A549 (cell line): ENCODE results near the gene ALDH16A1.

ENCODE experiments used
- EHMT2 ChIP-seq: fragments of 200-600 bp; sonication (generic); IDR thresholded peaks from 2 replicates; pipeline ENCODE4 v1.6.1; 2016; ENCODE audit warnings: antibody characterized with exemption, low read depth, mild to moderate bottlenecking, moderate library complexity
- EP300 ChIP-seq, 2 experiments: fragments of >200 bp; sonication (Bioruptor Twin); formaldehyde crosslinking; IDR thresholded peaks; 2 replicates in 1 of 2; 3 replicates in 1 of 2; pipeline ENCODE4 v1.6.1; 2016 to 2017
- HOXA7 ChIP-seq: fragments of 250-450 bp; sonication (Bioruptor Pico); IDR thresholded peaks from 2 replicates; pipeline ENCODE4 v1.5.0; 2020; ENCODE audit warnings: mild to moderate bottlenecking, moderate library complexity
- MYC ChIP-seq: IDR thresholded peaks from 2 replicates; pipeline ENCODE4 v1.6.1; 2012; ENCODE audit warnings: mild to moderate bottlenecking, inconsistent platforms, low read length, improper control_type of control experiment, borderline replicate concordance
- POLR2A ChIP-seq: IDR thresholded peaks from 2 replicates; pipeline ENCODE4 v1.6.1; 2012; ENCODE audit warnings: mild to moderate bottlenecking, low read length
- RARB ChIP-seq: fragments of 250-450 bp; sonication (Bioruptor Pico); IDR thresholded peaks from 2 replicates; pipeline ENCODE4 v1.8.0; 2021; ENCODE audit warnings: mild to moderate bottlenecking, moderate library complexity
- RCOR1 ChIP-seq: fragments of 150-350 bp; IDR thresholded peaks from 2 replicates; pipeline ENCODE4 v1.6.1; 2014; ENCODE audit warnings: antibody characterized with exemption, low read length, low read depth
- RFX5 ChIP-seq: fragments of 450-650 bp; IDR thresholded peaks from 2 replicates; pipeline ENCODE4 v1.7.1; 2014; ENCODE audit warnings: antibody characterized with exemption, mild to moderate bottlenecking, moderate library complexity
- RNF2 ChIP-seq: fragments of 200-600 bp; sonication (generic); IDR thresholded peaks from 2 replicates; pipeline ENCODE4 v1.6.1; 2016; ENCODE audit warnings: low read depth, mild to moderate bottlenecking, antibody characterized with exemption, moderate library complexity, borderline replicate concordance
- TP53 ChIP-seq: fragments of 250-450 bp; sonication (Bioruptor Pico); IDR thresholded peaks from 2 replicates; pipeline ENCODE4 v1.5.0; 2021; ENCODE audit warnings: mild to moderate bottlenecking, moderate library complexity
- ZC3H11A ChIP-seq: fragments of 450-650 bp; IDR thresholded peaks from 2 replicates; pipeline ENCODE4 v1.6.1; 2014; ENCODE audit warnings: antibody characterized with exemption, mild to moderate bottlenecking
- TF ChIP-seq, protein P1 (sequence below): fragments of >200 bp; sonication (Bioruptor Twin); formaldehyde crosslinking; IDR thresholded peaks from 3 replicates; pipeline ENCODE4 v1.5.1; 2016
- TF ChIP-seq, protein P2 (sequence below): fragments of 150-350 bp; IDR thresholded peaks from 2 replicates; pipeline ENCODE4 v1.6.1; 2014; ENCODE audit warnings: low read depth, mild to moderate bottlenecking, low read length
- TF ChIP-seq, protein P3 (sequence below): fragments of 200-600 bp; sonication (generic); IDR thresholded peaks from 2 replicates; pipeline ENCODE4 v1.6.1; 2016; ENCODE audit warnings: antibody characterized with exemption, mild to moderate bottlenecking, moderate library complexity

DNA sequence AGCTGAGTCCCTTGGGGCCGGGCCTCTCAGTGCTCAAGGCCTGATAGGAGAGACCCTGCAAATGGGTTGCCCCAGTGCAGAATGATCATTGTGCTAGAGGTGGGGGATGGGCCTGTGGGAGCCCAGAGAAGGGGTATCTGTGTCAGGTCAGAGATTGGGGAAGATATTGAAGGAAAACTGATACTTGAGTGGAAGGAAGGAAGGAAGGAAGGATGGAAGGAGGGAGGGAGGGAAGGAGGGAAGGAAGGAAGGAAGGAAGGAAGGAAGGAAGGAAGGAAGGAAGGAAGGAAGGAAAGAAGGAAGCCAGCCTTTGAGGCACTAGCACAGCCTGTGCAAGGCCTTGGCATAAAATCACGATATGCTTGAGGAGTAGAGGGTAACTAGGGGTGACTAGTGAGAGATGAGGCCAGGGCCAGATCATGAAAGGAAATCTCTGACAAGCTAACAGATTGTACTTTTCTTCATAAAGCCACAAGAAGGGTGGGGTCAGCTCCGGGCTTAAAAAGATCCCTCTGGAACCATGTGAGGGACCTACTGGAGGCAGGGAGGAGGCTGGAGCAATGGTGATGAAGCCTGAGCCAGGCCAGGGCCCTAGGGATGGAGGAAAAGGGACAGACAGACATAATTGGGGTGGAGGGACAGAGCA lies 41.2 kb upstream of the ALDH16A1 start:
- TF ChIP-seq, protein P1, sequence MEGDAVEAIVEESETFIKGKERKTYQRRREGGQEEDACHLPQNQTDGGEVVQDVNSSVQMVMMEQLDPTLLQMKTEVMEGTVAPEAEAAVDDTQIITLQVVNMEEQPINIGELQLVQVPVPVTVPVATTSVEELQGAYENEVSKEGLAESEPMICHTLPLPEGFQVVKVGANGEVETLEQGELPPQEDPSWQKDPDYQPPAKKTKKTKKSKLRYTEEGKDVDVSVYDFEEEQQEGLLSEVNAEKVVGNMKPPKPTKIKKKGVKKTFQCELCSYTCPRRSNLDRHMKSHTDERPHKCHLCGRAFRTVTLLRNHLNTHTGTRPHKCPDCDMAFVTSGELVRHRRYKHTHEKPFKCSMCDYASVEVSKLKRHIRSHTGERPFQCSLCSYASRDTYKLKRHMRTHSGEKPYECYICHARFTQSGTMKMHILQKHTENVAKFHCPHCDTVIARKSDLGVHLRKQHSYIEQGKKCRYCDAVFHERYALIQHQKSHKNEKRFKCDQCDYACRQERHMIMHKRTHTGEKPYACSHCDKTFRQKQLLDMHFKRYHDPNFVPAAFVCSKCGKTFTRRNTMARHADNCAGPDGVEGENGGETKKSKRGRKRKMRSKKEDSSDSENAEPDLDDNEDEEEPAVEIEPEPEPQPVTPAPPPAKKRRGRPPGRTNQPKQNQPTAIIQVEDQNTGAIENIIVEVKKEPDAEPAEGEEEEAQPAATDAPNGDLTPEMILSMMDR: no peak
- TF ChIP-seq, protein P2, sequence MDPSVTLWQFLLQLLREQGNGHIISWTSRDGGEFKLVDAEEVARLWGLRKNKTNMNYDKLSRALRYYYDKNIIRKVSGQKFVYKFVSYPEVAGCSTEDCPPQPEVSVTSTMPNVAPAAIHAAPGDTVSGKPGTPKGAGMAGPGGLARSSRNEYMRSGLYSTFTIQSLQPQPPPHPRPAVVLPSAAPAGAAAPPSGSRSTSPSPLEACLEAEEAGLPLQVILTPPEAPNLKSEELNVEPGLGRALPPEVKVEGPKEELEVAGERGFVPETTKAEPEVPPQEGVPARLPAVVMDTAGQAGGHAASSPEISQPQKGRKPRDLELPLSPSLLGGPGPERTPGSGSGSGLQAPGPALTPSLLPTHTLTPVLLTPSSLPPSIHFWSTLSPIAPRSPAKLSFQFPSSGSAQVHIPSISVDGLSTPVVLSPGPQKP: no peak
- TF ChIP-seq TP53 (CRISPR knock-in tag) (no peak), EP300 (IDR thresholded peaks at IDR 0.05) (no peak), ZC3H11A (no peak), POLR2A (no peak), MYC (no peak), RCOR1 (no peak), EHMT2 (no peak), RARB (no peak), RFX5 (no peak), RNF2 (no peak), HOXA7 (CRISPR knock-in tag) (no peak)
- TF ChIP-seq, protein P3, sequence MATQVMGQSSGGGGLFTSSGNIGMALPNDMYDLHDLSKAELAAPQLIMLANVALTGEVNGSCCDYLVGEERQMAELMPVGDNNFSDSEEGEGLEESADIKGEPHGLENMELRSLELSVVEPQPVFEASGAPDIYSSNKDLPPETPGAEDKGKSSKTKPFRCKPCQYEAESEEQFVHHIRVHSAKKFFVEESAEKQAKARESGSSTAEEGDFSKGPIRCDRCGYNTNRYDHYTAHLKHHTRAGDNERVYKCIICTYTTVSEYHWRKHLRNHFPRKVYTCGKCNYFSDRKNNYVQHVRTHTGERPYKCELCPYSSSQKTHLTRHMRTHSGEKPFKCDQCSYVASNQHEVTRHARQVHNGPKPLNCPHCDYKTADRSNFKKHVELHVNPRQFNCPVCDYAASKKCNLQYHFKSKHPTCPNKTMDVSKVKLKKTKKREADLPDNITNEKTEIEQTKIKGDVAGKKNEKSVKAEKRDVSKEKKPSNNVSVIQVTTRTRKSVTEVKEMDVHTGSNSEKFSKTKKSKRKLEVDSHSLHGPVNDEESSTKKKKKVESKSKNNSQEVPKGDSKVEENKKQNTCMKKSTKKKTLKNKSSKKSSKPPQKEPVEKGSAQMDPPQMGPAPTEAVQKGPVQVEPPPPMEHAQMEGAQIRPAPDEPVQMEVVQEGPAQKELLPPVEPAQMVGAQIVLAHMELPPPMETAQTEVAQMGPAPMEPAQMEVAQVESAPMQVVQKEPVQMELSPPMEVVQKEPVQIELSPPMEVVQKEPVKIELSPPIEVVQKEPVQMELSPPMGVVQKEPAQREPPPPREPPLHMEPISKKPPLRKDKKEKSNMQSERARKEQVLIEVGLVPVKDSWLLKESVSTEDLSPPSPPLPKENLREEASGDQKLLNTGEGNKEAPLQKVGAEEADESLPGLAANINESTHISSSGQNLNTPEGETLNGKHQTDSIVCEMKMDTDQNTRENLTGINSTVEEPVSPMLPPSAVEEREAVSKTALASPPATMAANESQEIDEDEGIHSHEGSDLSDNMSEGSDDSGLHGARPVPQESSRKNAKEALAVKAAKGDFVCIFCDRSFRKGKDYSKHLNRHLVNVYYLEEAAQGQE: no peak
